SK-N-SH (cell line): Measurements from ENCODE around the gene SUPV3L1. TPM values are rescaled to one million over a fixed set of nuclear protein-coding genes. Genes with fewer than 3 reads are reported as not detected.

Experiments used
- CTCF ChIA-PET: fragments of 300-600, 350-600 bp; formaldehyde crosslinking; extraction: SDS; loops from one replicate; lab custom pipeline; 2021; lab: Yijun Ruan, JAX
- POLR2A ChIA-PET: fragments of 350-600 bp; sonication (Branson Sonifier 250); formaldehyde crosslinking; extraction: SDS; loops from one replicate; lab custom pipeline; 2020; ENCODE audit warnings: antibody characterized with exemption, inconsistent platforms; lab: Yijun Ruan, JAX
- DNase-seq: peaks from one replicate; pipeline ENCODE4 v3.0.0; 2012
- H2AFZ ChIP-seq: fragments of 200-600 bp; sonication (generic); 2 replicates; pipeline ENCODE4 v1.8.1; 2016; ENCODE audit warnings: antibody characterized with exemption, mild to moderate bottlenecking, low read depth
- H3F3A ChIP-seq: fragments of 200-600 bp; sonication (generic); replicated peaks from 2 replicates; pipeline ENCODE3; 2016; ENCODE audit warnings: antibody characterized with exemption, mild to moderate bottlenecking; ENCODE audit not compliant: insufficient read depth
- H3K27ac ChIP-seq, 2 experiments: fragments of 200-500 bp in 1 of 2; fragments of 200-600 bp in 1 of 2; sonication (Bioruptor generic) in 1 of 2; sonication (generic), shearing (Covaris generic) in 1 of 2; 2 replicates each; pipeline versions ENCODE4 v1.5.1 to v1.6.1; 2014 to 2016; ENCODE audit warnings: low read depth in 2 of 2, inconsistent platforms in 1 of 2, low read length in 1 of 2, mild to moderate bottlenecking in 1 of 2, mixed read lengths in 1 of 2
- H3K27me3 ChIP-seq: fragments of 200-600 bp; sonication (generic), shearing (Covaris generic); 2 replicates; pipeline ENCODE4 v1.6.1; 2016; ENCODE audit warnings: mixed run types; ENCODE audit not compliant: insufficient read depth
- H3K36me3 ChIP-seq, 2 experiments: fragments of 200-500 bp in 1 of 2; fragments of 200-600 bp in 1 of 2; sonication (Bioruptor generic) in 1 of 2; sonication (generic) in 1 of 2; replicated peaks in 1 of 2; 2 replicates each; pipeline versions ENCODE3 to v1.5.1; 2014 to 2016; ENCODE audit warnings: low read length in 1 of 2, mild to moderate bottlenecking in 1 of 2; ENCODE audit not compliant: insufficient read depth in 2 of 2, control insufficient read depth in 1 of 2
- H3K4me1 ChIP-seq, 2 experiments: fragments of 200-500 bp in 1 of 2; fragments of 200-600 bp in 1 of 2; sonication (Bioruptor generic) in 1 of 2; sonication (generic), shearing (Covaris generic) in 1 of 2; 2 replicates each; pipeline versions ENCODE4 v1.5.1 to v1.6.1; 2014 to 2016; ENCODE audit warnings: low read depth in 1 of 2, low read length in 1 of 2, mixed run types in 1 of 2; ENCODE audit not compliant: insufficient read depth in 2 of 2, control insufficient read depth in 1 of 2
- H3K4me2 ChIP-seq: fragments of 200-600 bp; sonication (generic), shearing (Covaris generic); 2 replicates; pipeline ENCODE4 v1.6.1; 2017; ENCODE audit warnings: mixed run types
- H3K4me3 ChIP-seq, 2 experiments: fragments of 200-500 bp in 1 of 2; fragments of 200-600 bp in 1 of 2; sonication (Bioruptor generic) in 1 of 2; sonication (generic), shearing (Covaris generic) in 1 of 2; 2 replicates each; pipeline versions ENCODE4 v1.5.1 to v1.8.1; 2014 to 2016; ENCODE audit warnings: low read depth in 2 of 2, inconsistent platforms in 1 of 2, low read length in 1 of 2, mild to moderate bottlenecking in 1 of 2, mixed read lengths in 1 of 2, moderate library complexity in 1 of 2
- H3K79me2 ChIP-seq: fragments of 200-600 bp; sonication (generic); 2 replicates; pipeline ENCODE4 v1.8.1; 2017; ENCODE audit warnings: mild to moderate bottlenecking; ENCODE audit not compliant: insufficient read depth
- H3K9ac ChIP-seq: fragments of 200-600 bp; sonication (generic); 2 replicates; pipeline ENCODE4 v1.6.1; 2017; ENCODE audit warnings: mixed run types
- H3K9me2 ChIP-seq: fragments of 200-600 bp; sonication (generic); 2 replicates; pipeline ENCODE4 v1.6.1; 2017; ENCODE audit warnings: mixed run types
- H3K9me3 ChIP-seq: fragments of 200-600 bp; sonication (generic); 2 replicates; pipeline ENCODE4 v1.6.1; 2017; ENCODE audit warnings: mixed run types, mild to moderate bottlenecking, moderate library complexity
- H4K20me1 ChIP-seq: fragments of 200-600 bp; sonication (generic); 2 replicates; pipeline ENCODE4 v1.6.1; 2017; ENCODE audit warnings: mild to moderate bottlenecking, mixed run types; ENCODE audit not compliant: insufficient read depth
- CHD2 ChIP-seq: fragments of 150-350 bp; IDR thresholded peaks from 2 replicates; pipeline ENCODE4 v1.6.1; 2018; ENCODE audit warnings: low read length; ENCODE audit not compliant: partially characterized antibody
- ELF1 ChIP-seq: IDR thresholded peaks from 2 replicates; pipeline ENCODE4 v1.4.0; 2012
- FOSL2 ChIP-seq: IDR thresholded peaks from 2 replicates; pipeline ENCODE4 v1.4.0; 2012; ENCODE audit warnings: low read depth, mild to moderate bottlenecking, moderate library complexity, borderline replicate concordance
- FOXM1 ChIP-seq: IDR thresholded peaks from 2 replicates; pipeline ENCODE4 v1.4.0; 2012; ENCODE audit warnings: low read depth, mild to moderate bottlenecking
- GATA2 ChIP-seq: sonication (generic); formaldehyde crosslinking; IDR thresholded peaks from 2 replicates; pipeline ENCODE4 v1.5.0; 2020; ENCODE audit warnings: mild to moderate bottlenecking, missing genetic modification reagents
- MEF2A ChIP-seq: IDR thresholded peaks from 2 replicates; pipeline ENCODE4 v1.4.0; 2012; ENCODE audit warnings: low read depth, borderline replicate concordance
- NRF1 ChIP-seq: IDR thresholded peaks from 2 replicates; pipeline ENCODE4 v1.6.1; 2012; ENCODE audit warnings: low read depth, mild to moderate bottlenecking, low read length
- POLR2AphosphoS5 ChIP-seq: IDR thresholded peaks from 2 replicates; pipeline ENCODE4 v1.6.1; 2012; ENCODE audit warnings: low read depth, low read length
- RAD21 ChIP-seq: IDR thresholded peaks from 2 replicates; pipeline ENCODE4 v1.6.1; 2012; ENCODE audit warnings: mild to moderate bottlenecking, low read length
- RCOR1 ChIP-seq: fragments of 150-350 bp; IDR thresholded peaks from 2 replicates; pipeline ENCODE4 v1.6.1; 2017; ENCODE audit warnings: antibody characterized with exemption, low read length
- RFX5 ChIP-seq: IDR thresholded peaks from 2 replicates; pipeline ENCODE4 v1.6.1; 2012; ENCODE audit warnings: mild to moderate bottlenecking, improper control_type of control experiment, low read length
- SMC3 ChIP-seq: IDR thresholded peaks from 2 replicates; pipeline ENCODE4 v1.6.1; 2012; ENCODE audit warnings: low read depth, low read length, improper control_type of control experiment
- TEAD4 ChIP-seq: IDR thresholded peaks from 2 replicates; pipeline ENCODE4 v1.4.0; 2012; ENCODE audit warnings: mild to moderate bottlenecking, borderline replicate concordance; ENCODE audit not compliant: insufficient read depth
- WGBS: methylation state at CpG from one replicate; pipeline ENCODE4 v1.1.6; 2017; ENCODE audit warnings: low lambda C conversion rate; 5-methylcytosine and 5-hydroxymethylcytosine counted together
- polyA plus RNA-seq, 3 experiments: library from polyadenylated mRNA; depleted of rRNA; stranded (reverse); fragments of >200 nt; gene quantifications; 2 replicates each; pipeline ENCODE4 v1.2.3, GENCODE V29; 2012
- TF ChIP-seq, protein P1 (sequence below): fragments of 150-350 bp; IDR thresholded peaks from 2 replicates; pipeline ENCODE4 v1.6.1; 2016; ENCODE audit warnings: mild to moderate bottlenecking, low read depth, low read length
- TF ChIP-seq, protein P2 (sequence below): IDR thresholded peaks from 2 replicates; pipeline ENCODE4 v1.4.0; 2012; ENCODE audit warnings: low read depth
- TF ChIP-seq, protein P3 (sequence below): IDR thresholded peaks from 2 replicates; pipeline ENCODE4 v1.4.0; 2012; ENCODE audit warnings: low read depth, borderline replicate concordance
- TF ChIP-seq, protein P4 (sequence below): IDR thresholded peaks from 2 replicates; pipeline ENCODE4 v1.4.0; 2012; ENCODE audit warnings: low read depth, borderline replicate concordance
- TF ChIP-seq, protein P5 (sequence below): fragments of 150-350 bp; IDR thresholded peaks from 2 replicates; pipeline ENCODE4 v1.6.1; 2017; ENCODE audit warnings: antibody characterized with exemption, low read length, low read depth, borderline replicate concordance

The SUPV3L1 gene
- polyA plus RNA-seq, 1 of the 3 experiments (the other 2 are of a cell fraction) = 19.8 TPM

DNA sequence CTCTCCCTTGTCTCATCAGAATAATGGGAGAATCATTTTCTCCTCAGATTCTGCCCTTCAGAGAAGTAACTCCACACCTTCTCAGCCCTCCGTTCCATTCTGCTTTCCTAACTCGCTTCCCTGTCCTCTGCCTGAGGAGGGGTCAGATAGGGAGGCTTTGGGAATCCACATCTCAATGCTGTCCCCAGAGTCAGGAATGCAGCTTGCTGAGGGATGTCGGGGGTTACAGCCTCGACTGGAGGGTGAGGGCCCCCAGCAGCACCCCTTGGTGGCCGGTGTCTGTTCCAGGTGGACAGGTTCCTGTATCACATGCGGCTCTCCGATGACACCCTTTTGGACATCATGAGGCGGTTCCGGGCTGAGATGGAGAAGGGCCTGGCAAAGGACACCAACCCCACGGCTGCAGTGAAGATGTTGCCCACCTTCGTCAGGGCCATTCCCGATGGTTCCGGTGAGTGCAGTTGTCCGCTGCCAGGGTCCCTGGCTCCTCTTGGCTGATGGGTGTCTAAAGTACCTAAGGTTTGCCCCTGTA lies 47.0 kb downstream of the SUPV3L1 start:
- TF ChIP-seq, protein P1, sequence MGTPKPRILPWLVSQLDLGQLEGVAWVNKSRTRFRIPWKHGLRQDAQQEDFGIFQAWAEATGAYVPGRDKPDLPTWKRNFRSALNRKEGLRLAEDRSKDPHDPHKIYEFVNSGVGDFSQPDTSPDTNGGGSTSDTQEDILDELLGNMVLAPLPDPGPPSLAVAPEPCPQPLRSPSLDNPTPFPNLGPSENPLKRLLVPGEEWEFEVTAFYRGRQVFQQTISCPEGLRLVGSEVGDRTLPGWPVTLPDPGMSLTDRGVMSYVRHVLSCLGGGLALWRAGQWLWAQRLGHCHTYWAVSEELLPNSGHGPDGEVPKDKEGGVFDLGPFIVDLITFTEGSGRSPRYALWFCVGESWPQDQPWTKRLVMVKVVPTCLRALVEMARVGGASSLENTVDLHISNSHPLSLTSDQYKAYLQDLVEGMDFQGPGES = no peak
- TF ChIP-seq MEF2A = no peak
- no peak for TF ChIP-seq RAD21
- Histone ChIP-seq H3K9ac (no peak overlapping the region), H3K36me3 (no peaks in the 10 kb centered on the region), H3K27me3 (no peaks in the 10 kb centered on the region), H3K27ac (no peak overlapping the region), H4K20me1 (no peaks in the 10 kb centered on the region), H3K9me2 (no peaks in the 10 kb centered on the region), H3K79me2 (no peaks in the 10 kb centered on the region), H3K9me3 (no peaks in the 10 kb centered on the region), H3K4me3 (no peak overlapping the region), H3K4me2 (no peak overlapping the region), H3K4me1 (peaks cover 0 to 14% of the 10 kb centered on the region in 2 experiments; a peak in 1 of 4 replicates), H3F3A (no peaks in the 10 kb centered on the region), H2AFZ (no peak overlapping the region)
- ChIA-PET POLR2A (no interaction called here), CTCF (interaction anchor here (1.0 to 2.7 kb wide), 3 partner anchors 166 to 222 kb away, joined by 3 to 9 read pairs (median 6); no protein-coding TSS in a partner anchor)
- no peak for DNase-seq
- WGBS = 93% methylated on average over 10 of the region's 14 CpGs

DNA sequence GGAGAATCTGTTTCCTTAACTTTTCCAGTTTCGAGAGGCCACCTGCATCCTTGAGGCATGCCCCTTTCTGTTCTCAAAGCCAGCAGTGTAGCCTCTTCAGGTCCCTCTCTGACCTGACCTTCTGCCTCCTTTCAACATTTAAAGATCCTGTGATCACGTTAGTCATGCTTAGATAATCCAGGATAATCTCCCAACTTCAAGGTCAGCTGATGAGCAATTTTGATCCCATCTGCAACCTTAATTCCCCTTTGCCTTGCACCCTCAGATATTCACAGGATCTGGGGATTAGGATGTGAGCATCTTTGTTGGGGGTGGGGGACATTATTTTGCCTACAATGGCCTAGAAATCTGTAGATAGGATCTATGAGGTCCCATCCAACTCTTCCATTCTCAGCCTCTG lies 48.1 kb downstream of the SUPV3L1 start:
- WGBS = 75% methylated on average over 2 of the region's 2 CpGs
- H3K36me3 ChIP-seq = no peaks in the 10 kb centered on the region
- no peaks in the 10 kb centered on the region for H3K9me2 ChIP-seq
- CTCF ChIA-PET = interaction anchor here (1.6 to 2.0 kb wide), 2 partner anchors 165 to 180 kb away, joined by 5 to 7 read pairs; no protein-coding TSS in a partner anchor
- peaks cover 0 to 11% of the 10 kb centered on the region in 2 experiments; a peak in 1 of 4 replicates for H3K4me1 ChIP-seq
- H3K9ac ChIP-seq = no peak overlapping the region
- H3K27me3 ChIP-seq = no peaks in the 10 kb centered on the region
- H3K27ac ChIP-seq = no peak overlapping the region
- no peak overlapping the region for H3K4me3 ChIP-seq
- POLR2A ChIA-PET = no interaction called here
- no peaks in the 10 kb centered on the region for H3F3A ChIP-seq
- DNase-seq = no peak
- TF ChIP-seq NRF1 (no peak), CHD2 (no peak), RAD21 (no peak), RFX5 (no peak), RCOR1 (no peak), SMC3 (no peak), GATA2 (CRISPR knock-in tag) (no peak), ELF1 (no peak), FOXM1 (no peak), POLR2AphosphoS5 (no peak), TEAD4 (no peak), FOSL2 (no peak)
- TF ChIP-seq, protein P2, sequence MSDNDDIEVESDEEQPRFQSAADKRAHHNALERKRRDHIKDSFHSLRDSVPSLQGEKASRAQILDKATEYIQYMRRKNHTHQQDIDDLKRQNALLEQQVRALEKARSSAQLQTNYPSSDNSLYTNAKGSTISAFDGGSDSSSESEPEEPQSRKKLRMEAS = no peak
- TF ChIP-seq, protein P3, sequence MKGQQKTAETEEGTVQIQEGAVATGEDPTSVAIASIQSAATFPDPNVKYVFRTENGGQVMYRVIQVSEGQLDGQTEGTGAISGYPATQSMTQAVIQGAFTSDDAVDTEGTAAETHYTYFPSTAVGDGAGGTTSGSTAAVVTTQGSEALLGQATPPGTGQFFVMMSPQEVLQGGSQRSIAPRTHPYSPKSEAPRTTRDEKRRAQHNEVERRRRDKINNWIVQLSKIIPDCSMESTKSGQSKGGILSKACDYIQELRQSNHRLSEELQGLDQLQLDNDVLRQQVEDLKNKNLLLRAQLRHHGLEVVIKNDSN = no peak
- TF ChIP-seq, protein P4, sequence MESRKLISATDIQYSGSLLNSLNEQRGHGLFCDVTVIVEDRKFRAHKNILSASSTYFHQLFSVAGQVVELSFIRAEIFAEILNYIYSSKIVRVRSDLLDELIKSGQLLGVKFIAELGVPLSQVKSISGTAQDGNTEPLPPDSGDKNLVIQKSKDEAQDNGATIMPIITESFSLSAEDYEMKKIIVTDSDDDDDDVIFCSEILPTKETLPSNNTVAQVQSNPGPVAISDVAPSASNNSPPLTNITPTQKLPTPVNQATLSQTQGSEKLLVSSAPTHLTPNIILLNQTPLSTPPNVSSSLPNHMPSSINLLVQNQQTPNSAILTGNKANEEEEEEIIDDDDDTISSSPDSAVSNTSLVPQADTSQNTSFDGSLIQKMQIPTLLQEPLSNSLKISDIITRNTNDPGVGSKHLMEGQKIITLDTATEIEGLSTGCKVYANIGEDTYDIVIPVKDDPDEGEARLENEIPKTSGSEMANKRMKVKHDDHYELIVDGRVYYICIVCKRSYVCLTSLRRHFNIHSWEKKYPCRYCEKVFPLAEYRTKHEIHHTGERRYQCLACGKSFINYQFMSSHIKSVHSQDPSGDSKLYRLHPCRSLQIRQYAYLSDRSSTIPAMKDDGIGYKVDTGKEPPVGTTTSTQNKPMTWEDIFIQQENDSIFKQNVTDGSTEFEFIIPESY = no peak
- TF ChIP-seq, protein P5, sequence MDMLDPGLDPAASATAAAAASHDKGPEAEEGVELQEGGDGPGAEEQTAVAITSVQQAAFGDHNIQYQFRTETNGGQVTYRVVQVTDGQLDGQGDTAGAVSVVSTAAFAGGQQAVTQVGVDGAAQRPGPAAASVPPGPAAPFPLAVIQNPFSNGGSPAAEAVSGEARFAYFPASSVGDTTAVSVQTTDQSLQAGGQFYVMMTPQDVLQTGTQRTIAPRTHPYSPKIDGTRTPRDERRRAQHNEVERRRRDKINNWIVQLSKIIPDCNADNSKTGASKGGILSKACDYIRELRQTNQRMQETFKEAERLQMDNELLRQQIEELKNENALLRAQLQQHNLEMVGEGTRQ = no peak
- TF ChIP-seq, protein P1 = no peak
- no peak overlapping the region for H2AFZ ChIP-seq
- no peaks in the 10 kb centered on the region for H4K20me1 ChIP-seq
- H3K79me2 ChIP-seq = no peaks in the 10 kb centered on the region
- H3K9me3 ChIP-seq = no peaks in the 10 kb centered on the region
- H3K4me2 ChIP-seq = no peak overlapping the region
